Progenitor cell of endocrine pancreas (in vitro differentiated cells): ENCODE measurements around the gene GPNMB. TPM values are rescaled to one million over a fixed set of nuclear protein-coding genes. Genes with fewer than 3 reads are reported as not detected.
A peak's percentile ranks its signal among the peaks of the same experiment; 100 is the strongest.

Source experiments
- DNase-seq: peaks from one replicate; pipeline ENCODE4 v3.0.0; 2021; ENCODE audit warnings: low spot score; ENCODE audit not compliant: unreplicated experiment
- H3K27ac Mint-ChIP-seq: 2 replicates; pipeline ENCODE4 v1.8.0; 2021; ENCODE audit warnings: mild to moderate bottlenecking, moderate library complexity, mixed read lengths
- H3K27me3 Mint-ChIP-seq: 2 replicates; pipeline ENCODE4 v1.8.0; 2021; ENCODE audit warnings: mixed read lengths
- H3K36me3 Mint-ChIP-seq: 2 replicates; pipeline ENCODE4 v1.8.0; 2022; ENCODE audit warnings: mixed read lengths; ENCODE audit not compliant: insufficient read depth
- H3K4me1 Mint-ChIP-seq: 2 replicates; pipeline ENCODE4 v1.8.0; 2021; ENCODE audit warnings: low read depth, mixed read lengths
- H3K4me3 Mint-ChIP-seq: 2 replicates; pipeline ENCODE4 v1.8.0; 2021; ENCODE audit warnings: low read depth, mild to moderate bottlenecking, moderate library complexity, mixed read lengths
- H3K9me3 Mint-ChIP-seq: 2 replicates; pipeline ENCODE4 v1.8.0; 2021; ENCODE audit warnings: low read depth, mixed read lengths
- total RNA-seq: library from RNA; stranded (reverse); gene quantifications from 2 replicates; pipeline ENCODE4 v1.2.1, GENCODE V29; 2021
- TF ChIP-seq, protein P1 (sequence below): fragments of 200-600 bp; sonication (generic); IDR thresholded peaks from one replicate; pipeline ENCODE4 v1.5.0; 2021; ENCODE audit warnings: antibody characterized with exemption, mild to moderate bottlenecking; ENCODE audit not compliant: unreplicated experiment

The GPNMB gene
- total RNA-seq, 1 donor from 2014 or later, result 0.98 TPM

- Mint-ChIP-seq H3K9me3 (no peaks in the 10 kb centered on the region), H3K27me3 (peaks cover 8% of the 10 kb centered on the region), H3K4me3 (no peak overlapping the region), H3K4me1 (peaks cover 9% of the 10 kb centered on the region), H3K36me3 (no peaks in the 10 kb centered on the region), H3K27ac (no peak overlapping the region)
- TF ChIP-seq, protein P1, sequence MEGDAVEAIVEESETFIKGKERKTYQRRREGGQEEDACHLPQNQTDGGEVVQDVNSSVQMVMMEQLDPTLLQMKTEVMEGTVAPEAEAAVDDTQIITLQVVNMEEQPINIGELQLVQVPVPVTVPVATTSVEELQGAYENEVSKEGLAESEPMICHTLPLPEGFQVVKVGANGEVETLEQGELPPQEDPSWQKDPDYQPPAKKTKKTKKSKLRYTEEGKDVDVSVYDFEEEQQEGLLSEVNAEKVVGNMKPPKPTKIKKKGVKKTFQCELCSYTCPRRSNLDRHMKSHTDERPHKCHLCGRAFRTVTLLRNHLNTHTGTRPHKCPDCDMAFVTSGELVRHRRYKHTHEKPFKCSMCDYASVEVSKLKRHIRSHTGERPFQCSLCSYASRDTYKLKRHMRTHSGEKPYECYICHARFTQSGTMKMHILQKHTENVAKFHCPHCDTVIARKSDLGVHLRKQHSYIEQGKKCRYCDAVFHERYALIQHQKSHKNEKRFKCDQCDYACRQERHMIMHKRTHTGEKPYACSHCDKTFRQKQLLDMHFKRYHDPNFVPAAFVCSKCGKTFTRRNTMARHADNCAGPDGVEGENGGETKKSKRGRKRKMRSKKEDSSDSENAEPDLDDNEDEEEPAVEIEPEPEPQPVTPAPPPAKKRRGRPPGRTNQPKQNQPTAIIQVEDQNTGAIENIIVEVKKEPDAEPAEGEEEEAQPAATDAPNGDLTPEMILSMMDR, result no peak
- DNase-seq, result no peak
These were observed 45.5 kb downstream of the GPNMB start for GRCh38 chr7:23291957-23292560.

GRCh38 chr7:23292623-23293022, 46.0 kb downstream of the GPNMB start:
- Mint-ChIP-seq H3K27me3 (peaks cover 8% of the 10 kb centered on the region), H3K4me1 (peaks cover 9% of the 10 kb centered on the region), H3K9me3 (peaks cover under 1% of the 10 kb centered on the region), H3K4me3 (no peak overlapping the region), H3K36me3 (no peaks in the 10 kb centered on the region), H3K27ac (no peak overlapping the region)
- TF ChIP-seq, protein P1, result no peak
- no peak for DNase-seq

GRCh38 chr7:23293500-23294073, 47.0 kb downstream of the GPNMB start:
- Mint-ChIP-seq H3K4me3 (no peak overlapping the region), H3K36me3 (no peaks in the 10 kb centered on the region), H3K4me1 (peaks cover 9% of the 10 kb centered on the region), H3K27ac (peak overlapping the region; percentile 45), H3K9me3 (peaks cover 4% of the 10 kb centered on the region), H3K27me3 (peaks cover 8% of the 10 kb centered on the region)
- DNase-seq, result no peak
- TF ChIP-seq, protein P1, result no peak

DNA sequence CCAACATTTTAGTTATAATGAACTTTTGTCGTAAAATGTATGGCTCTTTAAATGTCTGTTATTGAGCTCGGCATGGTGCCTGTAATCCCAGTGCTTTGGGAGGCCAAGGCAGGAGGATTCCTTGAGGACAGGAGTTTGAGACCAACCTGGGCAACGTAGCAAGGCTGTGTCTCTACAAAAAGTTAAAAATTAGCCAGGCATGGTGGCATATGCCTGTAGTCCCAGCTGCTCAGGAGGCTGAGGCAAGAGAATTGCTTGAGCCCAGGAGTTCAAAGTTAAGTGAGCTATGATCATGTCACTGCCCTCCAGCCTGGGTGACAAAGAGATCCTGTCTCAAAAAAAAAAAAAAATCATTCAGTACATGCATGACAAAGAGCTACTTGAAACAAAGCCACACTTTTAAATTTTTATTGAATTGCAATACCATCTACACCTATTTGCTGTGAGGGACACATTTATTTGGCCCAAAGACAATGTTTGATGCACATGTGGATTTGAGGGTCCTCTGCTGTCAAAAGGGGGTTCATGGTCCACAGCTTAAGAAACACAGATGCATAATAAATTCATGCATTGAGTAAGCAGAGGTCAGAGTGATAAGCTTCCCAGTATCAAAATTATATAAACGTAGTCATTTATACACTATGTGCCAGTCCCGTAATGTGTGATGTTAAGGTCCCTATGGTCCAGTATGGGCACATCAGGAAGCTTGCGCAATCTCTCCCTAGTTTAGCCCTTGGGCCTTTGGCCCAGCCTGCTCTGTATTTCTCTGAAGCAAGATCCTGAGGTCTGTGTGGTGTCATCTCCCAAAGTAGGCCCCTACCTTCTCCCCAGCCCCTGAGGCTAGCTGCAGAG, 48.2 kb downstream of the GPNMB start:
- Mint-ChIP-seq H3K36me3 (no peaks in the 10 kb centered on the region), H3K4me1 (peaks cover 10% of the 10 kb centered on the region), H3K27me3 (peaks cover 8% of the 10 kb centered on the region), H3K4me3 (no peak overlapping the region), H3K27ac (no peak overlapping the region), H3K9me3 (peaks cover 7% of the 10 kb centered on the region)
- DNase-seq, result no peak
- TF ChIP-seq, protein P1, result no peak

- no peak for DNase-seq
- Mint-ChIP-seq H3K9me3 (peaks cover 7% of the 10 kb centered on the region), H3K27me3 (peaks cover 8% of the 10 kb centered on the region), H3K4me3 (no peak overlapping the region), H3K36me3 (no peaks in the 10 kb centered on the region), H3K27ac (no peak overlapping the region), H3K4me1 (peaks cover 15% of the 10 kb centered on the region)
- TF ChIP-seq, protein P1, result no peak
These were observed 48.8 kb downstream of the GPNMB start for GRCh38 chr7:23295401-23295697.
